ENCODE results near the gene GSE1. TPM values are rescaled to one million over a fixed set of nuclear protein-coding genes. Genes with fewer than 3 reads are reported as not detected.

Gene GSE1
- total RNA-seq, 1 experiment from 2014 or later, result 90.2 TPM

GRCh38 chr16:85686912-85687591 is 73.9 kb downstream of the GSE1 start:
- no peaks in the 10 kb centered on the region; the same call in 1 of the 2 replicates for H4K20me1 ChIP-seq (ENCODE audit: insufficient read depth)
- peaks cover 5 to 12% of the 10 kb centered on the region in 2 experiments; a peak in 1 of 4 replicates for H3K36me3 ChIP-seq (ENCODE audit: control insufficient read depth in 1 of 2, insufficient read depth in 2 of 2, low read length in 2 of 2)
- ATAC-seq, result no peak
- no peaks in the 10 kb centered on the region for H3K9me2 ChIP-seq (ENCODE audit: insufficient read depth)
- POLR2A ChIA-PET, result no interaction called here
- peak overlapping the region; percentile 98 for H3K4me2 ChIP-seq (ENCODE audit: low read length)
- peaks cover 14 to 24% of the 10 kb centered on the region in 2 experiments for H3K4me1 ChIP-seq (ENCODE audit: control insufficient read depth in 1 of 2, insufficient read depth in 2 of 2, low read length in 2 of 2)
- TF ChIP-seq REST (IDR thresholded peaks at IDR 0.05; ENCODE audit: low read depth), result no peak
- TF ChIP-seq JUND (IDR thresholded peaks at IDR 0.05), result no peak
- H3K27me3 ChIP-seq (ENCODE audit: insufficient read depth, low read length), result no peaks in the 10 kb centered on the region
- RAD21 ChIA-PET (ENCODE audit: low non-redundant PET in 1 of 2, low total read pairs in 2 of 2, uncharacterized antibody in 2 of 2, unreplicated experiment in 2 of 2), result no interaction called here
- H3K9ac ChIP-seq (ENCODE audit: low read length), result no peak overlapping the region
- H2AFZ ChIP-seq (ENCODE audit: low read depth, low read length, poor library complexity, severe bottlenecking), result no peak overlapping the region
- no peak overlapping the region for H3K27ac ChIP-seq (ENCODE audit: low read depth, low read length)
- peaks cover 61% of the 10 kb centered on the region for H3K79me2 ChIP-seq (ENCODE audit: insufficient read depth, low read length)
- no peak for DNase-seq (ENCODE audit: low read depth, low spot score)
- no peak overlapping the region; a peak in 1 of 4 replicates for H3K4me3 ChIP-seq (replicated peaks in 1 of 2; ENCODE audit: low read depth in 1 of 2, low read length in 2 of 2)
- no peaks in the 10 kb centered on the region for H3K9me3 ChIP-seq (ENCODE audit: control insufficient read depth in 1 of 2, insufficient read depth in 1 of 2, low read depth in 1 of 2, low read length in 2 of 2)
- BruUV-seq (replicated peaks), result TSS peak; percentile 38
- intact Hi-C loops (cut with micrococcal nuclease), result no loop called here
- CTCF ChIA-PET, result no interaction called here
